Measurements from ENCODE around the gene EPN2. TPM values are rescaled to one million over a fixed set of nuclear protein-coding genes. Genes with fewer than 3 reads are reported as not detected.
"Not testable (repeated sequence)": the region's sequence is repeated elsewhere in the genome, so short reads cannot be mapped to it uniquely, and the experiment has no call there.

Gene EPN2
- polyA plus RNA-seq, 3 donors, result 8.7 to 27.0 (median 14.2) TPM

DNA sequence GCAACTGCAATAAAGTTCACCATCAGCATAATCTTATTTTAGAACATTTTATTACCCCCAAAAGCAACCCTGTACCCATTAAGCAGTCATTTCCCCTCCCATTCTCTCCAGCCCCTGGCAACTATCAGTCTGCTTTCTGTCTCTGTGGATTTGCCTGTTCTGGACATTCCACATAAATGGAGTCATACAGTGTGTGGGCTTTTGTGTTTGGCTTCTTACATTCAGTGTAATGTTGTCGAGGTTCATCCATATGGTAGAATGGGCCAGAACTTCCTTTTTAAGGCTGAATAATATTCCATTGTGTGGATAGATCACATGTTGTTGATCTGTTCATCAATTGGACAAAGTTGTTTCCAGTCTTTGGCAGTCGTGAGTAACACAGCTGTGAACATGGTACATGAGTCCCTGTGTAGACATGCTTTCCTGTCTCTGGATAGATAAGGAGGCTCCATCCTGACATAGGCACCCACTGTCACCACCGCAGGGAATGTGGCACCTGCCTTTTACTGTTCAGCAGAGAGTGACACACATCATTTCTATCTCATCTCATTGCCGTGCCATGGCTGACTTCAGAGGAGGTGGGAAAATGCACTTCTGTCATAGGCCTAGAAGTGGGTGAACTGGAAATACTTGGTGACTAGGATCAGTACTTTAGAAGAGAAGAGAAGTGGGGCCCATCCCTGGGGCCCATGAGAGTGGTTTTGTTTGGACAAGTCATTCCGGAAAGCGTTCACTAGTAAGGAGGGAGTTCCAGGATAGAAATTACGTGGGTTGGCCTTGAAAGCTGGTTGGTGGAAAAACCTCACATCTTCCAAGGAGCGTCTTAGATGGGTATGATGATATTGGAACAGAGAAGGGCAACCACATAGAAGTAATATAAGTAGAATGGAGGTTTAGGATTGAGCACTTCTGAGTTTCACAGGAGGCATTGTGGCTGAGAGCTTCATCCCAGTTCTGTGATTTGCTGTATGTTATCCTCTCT lies 25.8 kb downstream of the EPN2 start:
- H3K27ac ChIP-seq (ENCODE audit: low read depth, low read length), result no peak overlapping the region
- 71 to 77% (median 72%) methylated on average over 8 of the region's 8 CpGs for WGBS, 3 donors

DNA sequence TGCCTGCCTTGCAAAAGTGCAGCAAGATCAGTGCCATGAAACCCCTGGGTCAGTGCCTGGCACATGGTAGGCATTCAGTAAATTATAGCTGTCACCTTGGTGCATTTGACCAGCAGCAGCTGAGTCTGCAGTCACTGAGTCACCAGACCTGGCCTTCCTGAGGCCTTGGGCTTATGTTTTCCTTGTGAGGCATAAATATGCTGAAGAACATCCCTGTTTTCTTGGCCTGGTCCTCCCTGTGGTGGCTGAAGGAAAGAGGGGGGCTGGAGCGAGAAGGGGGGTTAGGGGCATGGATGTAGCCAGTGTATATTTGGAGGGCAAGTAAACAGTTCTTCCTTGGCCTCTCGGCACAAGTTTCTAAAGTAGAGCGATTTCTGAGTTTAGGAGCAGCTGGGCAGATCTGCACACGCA lies 26.5 kb downstream of the EPN2 start:
- 66 to 81% (median 80%) methylated on average over 4 of the region's 4 CpGs for WGBS, 3 donors
- H3K27ac ChIP-seq (ENCODE audit: low read depth, low read length), result no peak overlapping the region

DNA sequence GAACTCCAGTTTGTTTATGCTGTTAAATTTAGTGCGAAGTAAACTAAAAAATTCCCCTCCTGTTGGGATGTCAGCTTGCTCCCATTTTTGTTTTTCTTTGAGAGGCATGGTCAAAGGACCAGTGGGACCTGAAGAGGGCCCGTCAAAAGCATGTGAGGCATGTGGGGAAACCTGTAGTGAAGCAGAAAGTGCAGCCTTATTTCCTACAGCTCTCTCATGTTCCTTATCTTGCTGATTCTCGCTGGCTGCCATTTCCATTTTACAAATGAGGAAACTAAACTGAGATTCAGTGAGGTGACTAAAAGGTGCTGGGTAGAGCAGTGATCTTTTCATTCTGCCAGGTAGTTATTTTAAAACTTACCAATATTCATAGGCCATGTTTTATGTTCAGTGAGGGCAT lies 27.1 kb downstream of the EPN2 start:
- no peak overlapping the region for H3K27ac ChIP-seq (ENCODE audit: low read depth, low read length)
- WGBS, 3 donors, result 59 to 65% (median 63%) methylated on average over 3 of the region's 3 CpGs

DNA sequence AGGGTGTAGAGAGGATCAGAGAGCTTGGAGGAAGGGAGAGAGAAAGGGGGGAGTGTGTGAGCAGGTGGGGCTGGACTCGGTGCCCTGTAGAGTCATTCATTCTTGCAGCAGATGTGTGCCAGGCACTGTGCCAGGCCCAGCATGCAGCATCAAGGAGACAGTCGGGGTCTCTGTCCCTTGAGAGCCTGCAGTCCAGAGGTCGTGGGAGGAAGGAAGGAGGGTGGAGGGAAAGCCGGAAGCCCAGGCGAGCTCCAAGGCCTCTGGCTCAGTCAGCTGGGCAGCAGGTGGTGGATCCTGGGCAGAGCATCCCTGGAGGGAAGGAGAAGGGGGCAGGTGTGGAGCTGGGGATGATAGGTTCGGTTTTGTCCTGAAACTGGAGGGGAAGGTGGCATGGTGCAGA lies 27.5 kb downstream of the EPN2 start:
- WGBS, 3 donors, result 46 to 56% (median 54%) methylated on average over 6 of the region's 6 CpGs
- H3K27ac ChIP-seq (ENCODE audit: low read depth, low read length), result no peak overlapping the region

DNA sequence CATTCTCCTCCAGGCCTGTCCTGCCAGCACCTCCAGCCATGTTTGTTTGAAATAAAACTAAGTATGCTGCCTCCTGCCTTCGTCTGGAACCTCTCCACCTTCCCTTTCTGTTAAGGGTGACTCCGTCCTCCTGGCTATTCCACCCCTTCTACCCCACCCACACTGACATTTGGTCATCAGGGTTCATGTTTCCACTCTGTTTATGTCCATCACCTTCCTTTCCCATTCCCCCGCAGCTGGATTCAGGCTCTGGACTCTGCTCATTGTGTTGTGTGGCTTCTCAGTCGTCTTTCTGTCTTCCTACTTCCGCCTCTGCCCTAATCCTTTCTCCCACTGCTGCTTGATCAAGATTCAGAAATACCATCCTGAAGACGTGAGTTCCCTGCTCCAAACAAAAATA lies 28.6 kb downstream of the EPN2 start:
- H3K27ac ChIP-seq (ENCODE audit: low read depth, low read length), result no peak overlapping the region
- WGBS, 3 donors, result 83 to 91% (median 83%) methylated on average over 6 of the region's 6 CpGs

DNA sequence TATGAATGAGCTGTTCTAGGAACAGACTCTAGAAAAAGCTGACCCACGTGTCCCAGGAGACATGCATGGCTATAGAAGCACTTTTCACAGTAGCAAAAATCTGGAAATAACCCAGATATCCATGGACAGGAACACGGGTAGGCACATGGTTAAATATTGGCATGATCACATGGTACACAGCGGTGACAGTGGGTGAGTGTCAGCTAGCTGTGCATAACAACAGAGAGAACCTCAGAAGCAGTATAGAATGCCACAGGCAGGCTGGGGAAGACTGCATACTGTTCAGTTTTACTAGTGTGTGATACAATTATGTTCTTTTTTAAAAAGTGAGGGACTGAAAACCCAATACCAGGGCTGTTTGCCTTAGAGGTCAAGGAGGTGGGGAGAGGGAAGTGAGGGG lies 31.4 kb downstream of the EPN2 start:
- no peak overlapping the region for H3K27ac ChIP-seq (ENCODE audit: low read depth, low read length)
- 29 to 61% (median 58%) methylated on average over 3 of the region's 3 CpGs for WGBS, 3 donors

DNA sequence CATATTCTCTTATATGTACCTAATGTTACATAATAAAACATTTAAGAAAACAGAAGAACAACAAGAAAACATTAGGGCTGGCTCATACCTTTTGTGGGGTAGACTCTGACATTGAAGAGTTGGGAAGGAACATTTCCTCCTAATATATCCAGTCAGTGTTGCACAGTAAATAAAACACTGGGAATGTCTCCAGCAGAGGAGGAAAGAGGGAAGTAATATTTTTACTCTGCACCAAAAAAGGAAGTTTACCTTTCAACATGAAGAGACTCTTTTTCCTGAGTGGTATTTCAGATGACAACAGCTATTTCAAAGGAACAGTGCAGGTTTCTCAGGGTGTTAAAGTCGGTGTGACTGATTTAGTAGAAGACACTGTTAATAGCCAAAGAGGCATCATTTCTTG lies 31.9 kb downstream of the EPN2 start:
- no peak overlapping the region for H3K27ac ChIP-seq (ENCODE audit: low read depth, low read length)
- 26 to 44% (median 33%) methylated on average over 1 of the region's 1 CpG for WGBS, 3 donors

DNA sequence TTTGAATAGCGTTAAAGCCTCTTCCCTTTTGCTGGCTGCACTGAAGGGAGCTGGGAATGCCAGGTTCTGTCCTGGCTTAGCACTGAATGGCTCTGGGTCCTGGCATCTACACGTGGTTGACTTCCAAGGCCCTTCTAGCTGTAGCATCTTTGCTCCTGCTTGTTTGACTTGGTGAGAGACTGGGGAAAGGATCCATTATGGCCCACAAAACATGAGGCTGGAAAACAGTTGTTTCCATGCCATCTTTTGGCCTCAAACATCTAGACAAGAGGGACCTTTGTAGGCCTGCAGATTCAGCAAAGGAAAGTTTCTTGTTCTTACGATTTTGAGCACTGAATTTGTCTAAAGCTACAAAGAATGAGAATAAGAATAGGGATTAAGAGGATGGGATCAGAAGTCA lies 32.5 kb downstream of the EPN2 start:
- 56 to 70% (median 66%) methylated on average over 3 of the region's 3 CpGs for WGBS, 3 donors
- H3K27ac ChIP-seq (ENCODE audit: low read depth, low read length), result no peak overlapping the region

DNA sequence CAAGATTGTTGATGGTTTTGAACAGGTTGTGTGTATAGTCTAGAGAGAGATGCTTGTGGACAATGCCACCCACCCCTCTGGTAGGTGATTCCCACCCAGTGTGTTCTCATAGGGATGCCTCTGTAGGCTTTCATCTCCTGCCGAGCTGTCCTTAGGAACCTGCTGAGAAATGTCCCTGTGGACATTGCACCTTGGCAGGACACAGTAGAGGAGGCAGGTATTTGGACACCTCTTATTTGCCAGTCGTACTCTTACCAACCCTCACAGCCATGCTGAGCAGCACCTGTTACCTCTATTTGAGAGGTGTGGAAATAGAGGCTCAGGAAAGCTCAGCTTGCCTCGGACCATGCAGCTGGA lies 33.2 kb downstream of the EPN2 start:
- WGBS, 3 donors, result 71 to 89% (median 78%) methylated on average over 3 of the region's 3 CpGs
- H3K27ac ChIP-seq (ENCODE audit: low read depth, low read length), result no peak overlapping the region

DNA sequence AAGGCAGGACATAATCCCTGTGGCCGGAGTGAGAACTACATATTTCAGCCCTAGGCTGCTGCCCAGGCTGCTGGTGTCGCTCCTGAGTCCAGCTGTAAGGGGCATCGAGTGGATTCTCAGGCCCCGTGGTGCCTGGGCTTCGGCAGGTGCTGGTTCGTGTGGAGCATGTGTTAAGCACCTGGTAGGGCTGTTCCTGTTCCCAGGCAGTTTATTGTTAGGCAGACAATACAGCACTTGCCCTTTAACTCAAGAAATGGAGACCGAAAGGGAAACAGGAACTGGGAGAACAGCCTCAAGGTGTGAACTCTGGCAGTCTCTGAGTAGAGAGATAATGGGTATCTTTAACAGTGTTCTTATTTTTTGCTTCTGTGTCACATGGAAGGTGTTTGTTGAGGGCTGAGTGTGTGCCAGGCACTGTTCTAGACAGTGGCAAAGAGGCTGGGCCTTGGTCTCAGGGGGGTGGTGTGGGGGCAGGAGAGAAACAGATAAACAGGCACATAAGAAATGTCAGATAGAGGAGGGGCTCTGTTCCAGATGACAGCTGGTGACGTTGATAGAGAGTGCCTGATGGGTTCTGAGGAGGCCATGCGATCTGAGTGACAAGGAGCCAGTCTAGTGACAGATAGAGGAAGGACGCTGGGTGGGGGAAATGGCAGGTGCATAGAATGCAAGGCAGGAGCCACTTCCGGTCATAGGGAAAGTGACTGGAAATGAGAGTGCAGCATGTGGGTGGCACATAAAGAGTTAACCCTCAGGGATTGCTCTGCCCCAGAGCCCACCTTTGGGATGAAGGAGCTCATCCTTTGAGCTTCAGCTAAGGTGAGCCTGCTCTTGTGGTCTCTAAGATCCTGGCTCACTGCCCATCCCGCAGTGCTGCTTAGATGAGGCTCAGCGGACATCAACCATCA lies 33.8 kb downstream of the EPN2 start:
- WGBS, 3 donors, result 67 to 79% (median 76%) methylated on average over 13 of the region's 13 CpGs
- H3K27ac ChIP-seq (ENCODE audit: low read depth, low read length), result no peak overlapping the region

DNA sequence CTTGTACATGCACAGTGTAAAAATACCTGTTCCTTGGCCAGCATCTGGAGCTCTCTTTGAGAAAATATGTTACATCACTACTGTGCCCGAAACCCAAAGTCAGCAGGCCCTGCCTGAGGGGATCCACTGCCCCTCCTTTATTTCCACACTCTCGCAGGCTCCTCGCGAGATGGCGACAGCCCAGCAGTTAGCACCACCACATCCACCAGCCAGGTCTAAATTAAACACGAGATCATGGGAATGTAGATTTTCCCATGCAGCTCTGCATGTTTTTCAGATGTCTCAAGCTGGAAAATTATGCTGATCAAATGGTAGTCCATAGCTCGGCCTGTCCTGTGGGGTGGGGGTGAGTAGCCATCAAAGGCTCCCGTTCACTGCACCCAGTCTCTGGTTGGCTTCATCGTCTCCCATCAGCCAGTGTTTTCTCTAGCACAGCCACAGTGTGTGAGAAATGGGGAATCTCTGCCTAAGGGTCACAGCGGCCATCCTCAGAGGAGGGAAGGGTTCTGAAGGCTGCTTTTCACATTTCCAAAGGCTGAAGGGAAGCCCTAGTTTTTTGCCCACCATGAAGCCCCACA lies 34.7 kb downstream of the EPN2 start:
- WGBS, 3 donors, result 75 to 88% (median 81%) methylated on average over 10 of the region's 10 CpGs
- H3K27ac ChIP-seq (ENCODE audit: low read depth, low read length), result no peak overlapping the region

DNA sequence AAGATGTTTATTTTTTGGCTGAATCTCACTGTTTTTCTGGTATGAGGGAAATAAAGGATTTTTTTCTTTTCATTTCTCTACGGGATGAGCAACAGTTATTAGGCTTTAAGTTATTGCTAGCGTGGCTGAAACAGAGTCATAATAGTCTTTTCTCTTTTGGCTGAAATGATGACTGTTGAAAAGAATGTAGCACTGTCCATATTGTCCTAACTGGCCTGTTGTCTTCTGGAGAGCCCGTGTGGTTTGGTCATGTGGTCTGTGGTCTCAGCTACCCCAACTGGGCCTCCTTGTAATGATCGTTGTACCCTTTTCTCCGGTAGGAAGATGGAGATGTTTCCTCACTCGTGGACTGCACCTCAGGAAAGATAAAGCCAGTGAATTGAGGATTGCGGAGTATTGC lies 36.6 kb downstream of the EPN2 start:
- WGBS, 3 donors, result 67 to 87% (median 70%) methylated on average over 7 of the region's 7 CpGs
- no peak overlapping the region for H3K27ac ChIP-seq (ENCODE audit: low read depth, low read length)

DNA sequence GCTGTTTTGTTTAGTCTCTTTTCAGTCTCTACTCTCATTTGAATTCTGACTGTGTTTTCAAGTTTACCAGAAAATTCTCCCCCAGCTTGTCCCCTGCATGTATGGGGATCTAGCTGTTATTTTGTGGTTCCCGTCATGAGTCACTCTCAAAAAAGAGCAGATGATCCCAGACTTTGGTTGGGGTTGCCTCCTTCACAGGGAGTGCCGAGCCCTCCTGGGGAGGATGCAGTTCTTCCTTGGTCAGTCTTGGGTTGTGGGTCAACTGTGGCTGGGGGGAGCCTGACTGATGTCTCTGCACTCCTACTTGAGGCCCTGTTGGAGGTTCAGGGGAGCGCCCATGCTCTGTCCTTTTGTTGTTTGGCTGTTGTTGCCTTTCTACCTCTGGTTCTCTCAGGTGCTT lies 37.7 kb downstream of the EPN2 start:
- H3K27ac ChIP-seq (ENCODE audit: low read depth, low read length), result no peak overlapping the region
- WGBS, 3 donors, result 85 to 93% (median 91%) methylated on average over 3 of the region's 3 CpGs

DNA sequence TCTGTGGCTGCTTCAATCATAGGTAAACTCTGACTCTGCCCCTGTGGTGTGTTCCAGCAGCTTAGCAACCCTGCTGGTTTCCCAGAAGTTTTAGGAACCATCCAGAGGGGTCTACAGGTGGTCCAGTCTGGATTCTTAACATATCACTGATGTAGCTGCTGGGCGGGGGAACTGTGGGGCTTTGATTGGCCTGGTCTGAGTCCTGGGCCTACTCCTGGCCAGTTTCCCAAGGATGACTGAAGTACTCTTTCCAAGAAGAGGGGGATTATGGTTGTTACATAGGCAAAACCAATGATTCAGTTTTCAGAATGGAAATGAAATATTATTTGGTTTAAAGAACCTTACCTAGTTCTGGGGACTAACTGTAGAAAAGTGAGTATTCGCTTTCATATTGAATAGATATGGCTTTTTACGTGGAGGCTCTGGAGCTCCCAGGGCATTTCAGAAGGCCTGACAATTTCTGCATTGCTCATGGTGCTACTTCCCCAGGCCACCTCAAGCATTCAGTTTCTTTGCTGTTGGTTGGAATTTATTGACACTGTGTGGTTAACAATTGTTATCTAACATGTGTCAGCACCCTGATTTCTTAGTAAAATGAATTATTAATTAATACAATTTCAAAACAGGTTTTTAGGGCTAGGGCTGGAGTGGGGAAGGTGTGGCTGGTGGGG lies 38.4 kb downstream of the EPN2 start:
- no peak overlapping the region for H3K27ac ChIP-seq (ENCODE audit: low read depth, low read length)

DNA sequence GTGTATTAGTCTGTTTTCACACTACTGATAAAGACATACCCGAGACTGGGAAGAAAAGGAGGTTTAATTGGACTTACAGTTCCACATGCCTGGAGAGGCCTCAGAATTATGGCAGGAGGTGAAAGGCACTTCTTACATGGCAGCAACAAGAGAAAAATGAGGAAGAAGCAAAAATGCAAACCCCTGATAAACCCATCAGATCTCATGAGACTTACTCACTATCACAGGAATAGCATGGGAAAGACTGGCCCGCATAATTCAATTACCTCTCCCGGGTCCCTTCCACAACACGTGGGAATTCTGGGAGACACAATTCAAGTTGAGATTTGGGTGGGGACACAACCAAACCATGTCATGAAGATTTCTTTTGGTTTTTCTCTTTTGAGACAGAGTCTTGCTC lies 41.1 kb downstream of the EPN2 start:
- WGBS, 3 donors, result 89 to 95% (median 91%) methylated on average over 4 of the region's 4 CpGs
- H3K27ac ChIP-seq (ENCODE audit: low read depth, low read length), result not testable (repeated sequence)

More for the DNA sequence above, 38.4 kb downstream of the EPN2 start:
- 87 to 92% (median 90%) methylated on average over 3 of the region's 3 CpGs for WGBS, 3 donors

DNA sequence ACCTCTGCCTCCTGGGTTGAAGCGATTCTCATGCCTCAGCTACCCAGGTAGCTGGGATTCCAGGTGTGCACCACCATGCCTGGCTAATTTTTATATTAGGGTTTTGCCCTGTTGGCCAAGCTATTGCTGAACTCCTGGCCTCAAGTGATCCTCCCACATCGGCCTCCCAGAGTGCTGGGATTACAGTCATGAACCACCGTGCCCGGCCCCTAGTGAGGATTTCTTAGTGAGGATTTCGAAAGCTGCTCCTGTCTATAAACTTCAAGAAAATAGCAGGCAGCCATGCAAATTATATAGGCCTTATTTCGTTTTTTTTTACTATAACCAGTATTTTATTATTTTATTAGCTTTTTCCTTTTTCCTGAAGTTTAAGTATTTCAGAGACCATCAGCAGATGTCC lies 41.6 kb downstream of the EPN2 start:
- 85 to 92% (median 90%) methylated on average over 6 of the region's 6 CpGs for WGBS, 3 donors
- H3K27ac ChIP-seq (ENCODE audit: low read depth, low read length), result no peak overlapping the region

DNA sequence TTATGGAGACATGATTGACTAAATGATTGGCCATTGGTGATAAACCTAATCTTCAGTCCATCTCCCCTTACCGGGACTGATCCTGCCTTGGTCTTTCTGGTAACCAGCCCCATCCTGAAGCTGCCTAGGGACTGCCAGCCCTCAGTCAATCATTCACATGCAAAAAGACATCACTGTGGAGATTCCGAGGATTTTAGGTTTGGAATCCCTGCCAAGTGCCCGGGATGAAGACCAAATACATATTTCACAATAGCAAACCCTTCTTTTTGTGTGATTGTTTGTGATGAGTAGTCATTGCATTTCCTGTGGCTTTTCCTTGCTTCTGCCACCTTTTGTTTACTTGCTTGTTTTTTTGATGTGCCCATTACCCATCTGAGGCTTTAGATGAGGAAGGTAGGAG lies 44.0 kb downstream of the EPN2 start:
- 58 to 66% (median 65%) methylated on average over 3 of the region's 3 CpGs for WGBS, 3 donors
- no peak overlapping the region for H3K27ac ChIP-seq (ENCODE audit: low read depth, low read length)
